Stimulated activated naive CD4-positive, alpha-beta T cell treated with Interleukin-2 at 50 U/mL for 16 hours (primary cell): Measurements from ENCODE around the gene DNAJC6.

Source experiments
- DNase-seq: peaks from one replicate; lab custom pipeline; 2025; lab: John Stamatoyannopoulos, UW

DNAJC6 gene

DNA sequence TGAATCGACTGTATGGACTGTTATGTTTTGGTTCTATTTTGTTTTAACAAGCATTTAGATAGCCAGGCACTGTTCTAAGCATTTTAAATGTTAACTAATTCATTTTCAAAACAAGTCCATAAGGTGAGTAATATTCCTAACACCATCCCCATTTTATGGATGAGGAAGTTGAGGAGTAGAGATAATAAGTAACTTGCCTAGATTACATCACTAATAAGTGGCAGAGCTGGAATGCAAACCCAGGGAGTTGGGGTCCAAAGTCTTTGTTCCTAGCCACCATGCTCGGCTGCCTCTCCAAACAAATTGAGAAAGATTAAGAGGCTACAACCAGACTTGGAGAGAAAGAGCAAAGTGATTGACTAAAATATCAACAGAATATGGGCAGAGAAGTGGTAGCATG, 98.5 kb downstream of the DNAJC6 start:
- no peak for DNase-seq

DNA sequence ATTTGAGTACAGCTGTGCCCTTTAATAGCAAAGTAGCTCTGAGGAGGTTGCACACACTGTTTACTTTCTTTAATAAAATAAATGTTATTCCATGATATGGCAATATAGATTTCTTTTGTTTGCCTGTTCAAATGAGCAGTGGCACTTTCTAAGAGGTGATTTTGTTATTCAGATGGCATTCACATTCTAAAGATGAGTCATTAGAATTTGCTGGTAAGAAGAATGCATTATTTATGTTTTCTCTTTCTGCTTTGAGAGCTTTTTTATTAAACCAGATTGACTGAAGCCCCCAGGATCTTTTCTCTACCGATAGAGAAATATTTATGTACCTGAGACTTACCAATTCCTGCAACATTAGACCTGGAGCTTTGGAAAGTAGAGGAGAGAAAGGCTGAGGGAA, 100.0 kb downstream of the DNAJC6 start:
- DNase-seq = no peak

DNA sequence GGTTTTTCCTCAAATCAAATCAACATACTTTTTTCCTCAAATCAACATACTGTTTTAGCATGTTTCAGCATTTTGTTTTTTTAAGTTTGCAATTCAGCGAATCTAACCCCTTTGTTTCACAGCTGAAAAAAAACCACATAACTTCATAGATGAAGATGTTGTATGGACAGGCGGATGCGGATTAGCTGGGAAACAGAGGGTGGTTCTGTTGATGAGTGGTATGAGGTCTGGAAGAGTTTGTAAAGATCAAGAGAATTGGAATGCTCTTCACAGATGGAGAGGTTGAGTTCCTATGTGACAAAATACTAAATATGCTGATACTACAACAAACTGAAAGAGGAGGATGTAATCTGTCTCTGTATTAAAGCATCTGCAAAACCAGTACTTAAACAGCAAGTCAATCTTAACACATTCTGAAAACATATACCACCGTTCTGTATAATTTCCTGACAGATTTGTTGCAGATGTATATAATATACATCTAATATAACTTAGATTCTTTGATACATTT, 100.5 kb downstream of the DNAJC6 start:
- DNase-seq = no peak

DNA sequence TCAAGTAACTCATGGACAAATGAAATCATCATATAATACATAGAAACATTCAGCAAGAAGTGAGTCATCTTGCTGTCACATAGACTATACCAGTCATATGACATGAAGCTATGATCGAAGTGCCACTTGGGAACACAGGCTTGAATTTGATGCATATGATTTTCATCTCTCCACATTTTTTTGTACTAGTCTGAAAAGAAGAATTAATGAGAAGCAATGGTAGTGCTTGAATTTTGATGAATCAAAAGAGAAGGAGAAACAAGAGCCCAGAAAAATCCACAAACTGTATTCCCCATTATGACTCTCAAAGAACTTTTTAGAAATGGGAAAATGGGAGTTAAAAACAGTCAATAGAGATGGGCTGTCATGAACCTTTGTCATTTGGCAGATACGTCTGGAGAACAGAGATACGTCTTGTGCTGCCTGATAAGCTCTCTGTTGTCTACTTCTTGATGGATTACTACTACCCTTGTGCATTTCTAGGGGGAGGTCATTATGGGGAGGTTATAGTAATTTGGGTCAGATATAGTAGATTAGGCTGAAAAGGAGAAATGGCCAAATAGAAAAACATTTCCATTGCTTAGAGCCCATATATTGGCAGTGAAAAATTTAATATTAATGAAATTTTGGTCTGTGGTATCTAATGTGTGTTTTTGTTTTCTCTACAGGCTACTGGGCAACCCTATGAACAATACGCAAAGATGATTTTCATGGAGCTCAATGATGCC, 103.1 kb downstream of the DNAJC6 start:
- DNase-seq = no peak

DNA sequence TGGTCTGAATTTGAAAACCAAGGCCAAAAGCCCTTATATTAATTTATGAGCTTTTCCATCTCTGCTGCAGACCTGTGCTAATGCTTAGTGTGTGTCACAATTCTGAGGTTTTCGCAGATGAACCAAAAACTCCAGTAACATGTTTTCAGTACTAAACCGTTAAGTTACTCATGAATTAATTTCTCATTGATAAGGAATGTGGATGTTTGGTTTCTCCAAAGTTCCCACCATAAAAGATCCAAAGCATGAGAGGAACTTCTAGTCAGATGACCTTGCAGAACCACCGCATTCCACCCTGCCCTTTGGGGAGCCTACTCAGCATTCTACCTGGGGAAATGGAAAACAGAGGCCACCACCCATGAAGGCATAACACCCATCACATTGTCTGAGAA, 103.6 kb downstream of the DNAJC6 start:
- no peak for DNase-seq

DNA sequence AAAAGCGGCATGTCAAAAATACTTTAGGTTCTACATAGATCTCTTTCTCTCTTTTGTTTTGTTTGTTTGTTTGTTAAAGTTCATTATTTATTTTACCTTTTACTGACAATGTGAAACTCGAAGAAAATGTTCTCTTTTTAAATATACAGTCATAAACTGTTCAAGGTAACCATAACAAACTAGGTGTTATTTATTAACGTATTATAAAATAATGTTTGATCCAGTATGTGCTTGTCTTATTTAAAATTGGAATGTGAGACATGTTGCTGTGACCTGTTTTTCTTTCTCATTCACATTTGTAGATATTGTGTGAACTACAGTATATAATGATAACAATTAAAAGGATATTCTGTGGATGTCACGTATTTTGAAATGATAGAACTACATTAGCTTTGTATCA, 105.2 kb downstream of the DNAJC6 start:
- no peak for DNase-seq

DNA sequence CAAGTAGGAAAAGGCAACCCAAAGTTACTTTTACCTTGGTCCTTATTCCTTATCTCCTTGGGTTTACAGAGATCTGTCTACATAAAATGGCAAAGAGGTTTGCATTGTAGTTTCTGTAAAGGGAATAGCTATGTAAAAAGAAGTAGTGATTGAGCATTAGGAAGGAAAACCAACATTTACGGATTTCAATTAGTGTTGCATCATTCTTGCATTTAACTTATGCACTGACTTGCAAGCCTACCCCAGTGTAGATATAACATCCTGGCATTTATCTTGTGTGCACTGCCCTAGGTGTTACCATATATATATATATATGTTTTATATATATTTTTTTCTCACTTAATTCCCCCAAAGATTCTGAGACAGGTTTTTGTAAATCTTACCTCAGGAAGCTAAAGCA, 107.4 kb downstream of the DNAJC6 start:
- DNase-seq = no peak

DNA sequence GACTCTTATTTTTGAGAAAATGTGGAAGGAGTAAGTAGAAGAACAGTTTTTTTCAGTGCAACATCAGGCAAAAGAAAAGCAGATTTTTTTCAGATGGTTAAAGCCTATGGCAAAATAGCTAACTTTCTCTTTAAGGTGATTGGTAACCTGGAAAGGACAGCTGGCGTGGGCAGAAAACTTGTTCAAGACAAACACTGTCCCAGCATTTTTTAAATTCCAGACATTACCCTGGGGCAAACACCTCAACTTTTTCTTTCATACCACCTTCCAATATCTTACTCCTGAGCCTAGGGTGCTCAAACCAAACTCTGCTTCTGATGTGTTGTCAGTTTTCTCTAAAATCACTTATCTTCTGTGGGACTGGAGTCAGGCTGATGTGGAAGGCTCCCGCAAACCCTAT, 108.4 kb downstream of the DNAJC6 start:
- DNase-seq = no peak

DNA sequence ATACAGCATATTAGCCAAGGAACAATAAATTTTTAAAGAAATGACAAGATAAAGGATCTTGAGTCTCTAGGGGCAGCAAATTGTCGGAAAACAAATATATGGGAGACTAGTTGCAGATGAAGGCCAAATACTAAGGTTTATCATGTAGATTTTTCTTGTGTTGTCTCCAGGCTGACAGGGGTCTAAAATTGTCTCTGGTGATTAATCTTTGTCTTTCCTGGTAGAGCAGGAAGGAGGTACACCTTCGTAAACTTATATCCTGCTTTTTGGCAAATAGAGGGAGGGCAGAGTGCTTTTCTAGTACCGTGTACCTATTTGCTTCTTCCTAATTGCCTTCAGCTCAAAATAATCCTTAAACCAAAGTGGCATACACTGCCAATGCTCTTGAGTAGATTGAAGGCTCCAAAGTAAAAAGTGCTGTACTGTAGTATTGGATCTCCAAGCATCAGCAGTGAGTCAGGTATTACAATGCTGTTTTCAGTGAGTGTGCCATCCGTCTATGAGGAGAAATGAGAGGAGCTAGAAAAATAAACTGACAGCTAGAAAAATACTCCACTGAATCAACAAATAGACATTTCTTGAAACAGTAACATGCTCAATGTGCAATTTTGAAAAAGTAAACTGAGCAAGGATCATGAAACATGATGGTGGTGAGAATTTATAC, 109.3 kb downstream of the DNAJC6 start:
- DNase-seq = no peak

DNA sequence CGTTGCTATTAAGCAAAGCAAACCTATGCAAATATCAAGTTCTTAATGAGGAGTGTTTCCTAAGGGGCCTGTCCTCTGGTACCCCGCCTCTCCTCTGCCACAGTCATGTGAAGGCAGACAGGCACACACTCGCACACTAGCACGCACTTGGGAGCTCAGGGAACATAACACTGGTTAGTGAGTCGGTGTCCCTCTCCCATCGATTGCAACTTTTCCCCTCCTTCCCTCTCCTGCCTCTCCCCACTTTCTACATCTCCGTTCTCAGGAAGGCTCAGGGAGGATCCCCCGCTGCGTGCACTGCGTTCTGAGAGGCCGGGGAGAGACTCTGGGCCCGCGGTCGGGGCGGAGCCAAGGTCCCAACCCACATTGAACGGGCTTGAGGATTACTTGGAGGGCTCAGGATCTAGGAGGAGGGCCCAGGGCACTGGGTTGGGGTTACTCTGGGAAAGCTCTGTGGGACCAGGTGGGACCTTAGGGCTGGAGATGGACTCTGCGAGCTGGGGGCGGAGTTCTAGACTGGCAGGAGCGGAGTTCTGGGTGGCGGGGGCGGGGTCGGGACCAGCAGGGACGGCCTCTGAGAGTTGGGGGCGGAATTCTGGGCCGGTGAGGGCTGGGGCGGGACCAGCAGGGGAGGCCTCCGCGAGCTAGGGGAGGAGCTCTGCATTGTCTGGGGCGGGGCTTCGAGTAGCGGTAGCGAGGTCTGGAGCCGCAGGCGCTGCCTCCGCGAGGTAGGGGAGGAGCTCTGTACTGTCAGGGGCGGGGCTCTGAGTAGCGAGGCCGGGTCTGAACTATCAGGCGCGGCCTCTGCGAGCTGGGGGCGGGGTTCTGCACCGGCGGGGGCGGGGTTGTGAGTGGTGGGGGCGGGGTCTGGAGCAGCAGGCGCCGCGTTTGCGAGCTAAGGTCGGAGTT, 110.6 kb downstream of the DNAJC6 start:
- peak; percentile 99 for DNase-seq

DNA sequence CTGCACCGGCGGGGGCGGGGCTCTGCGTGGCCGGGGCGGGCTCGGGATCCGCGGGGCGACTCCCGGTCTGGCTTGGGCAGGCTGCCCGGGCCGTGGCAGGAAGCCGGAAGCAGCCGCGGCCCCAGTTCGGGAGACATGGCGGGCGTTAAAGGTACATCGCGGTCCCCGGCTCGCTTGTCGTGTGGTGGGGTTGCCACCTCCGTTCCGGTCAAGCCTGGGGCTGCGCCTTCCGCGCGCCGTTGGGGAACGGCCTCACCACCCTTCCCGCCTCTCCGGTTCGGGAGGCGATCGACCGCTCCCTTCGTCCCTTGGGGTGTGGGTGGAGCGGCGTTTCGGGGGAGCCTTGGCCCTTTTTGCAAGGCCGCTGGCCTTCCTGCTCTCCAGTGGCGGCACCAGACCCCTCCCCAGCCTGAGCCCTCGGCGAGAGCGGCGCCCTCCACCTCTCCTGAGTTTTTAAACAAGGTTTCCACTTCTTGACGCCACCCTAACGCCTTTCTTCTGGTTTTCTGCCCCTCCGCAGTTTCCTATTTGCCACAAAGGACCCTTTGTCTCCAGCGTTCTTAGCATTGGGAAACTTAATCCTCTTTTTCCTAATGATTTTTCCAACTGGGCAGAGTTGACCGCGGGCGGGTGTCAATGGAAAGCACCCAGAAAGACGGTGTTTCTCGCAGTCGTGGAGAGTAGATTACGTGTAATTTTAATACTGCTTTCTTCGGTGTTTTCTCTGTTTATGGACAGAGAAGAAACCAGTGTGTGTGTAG, 111.4 kb downstream of the DNAJC6 start, which contains the start of the genes LEPR and LEPROT:
Gene LEPR (plus strand): TSS at position 79 of the 761 bp plus-strand sequence. CDS start 144,898 bp downstream, outside the sequence.
Gene LEPROT (plus strand): TSS at position 79 of the 761 bp plus-strand sequence. CDS start 57 bp downstream, at position 136.
- no peak for DNase-seq

DNA sequence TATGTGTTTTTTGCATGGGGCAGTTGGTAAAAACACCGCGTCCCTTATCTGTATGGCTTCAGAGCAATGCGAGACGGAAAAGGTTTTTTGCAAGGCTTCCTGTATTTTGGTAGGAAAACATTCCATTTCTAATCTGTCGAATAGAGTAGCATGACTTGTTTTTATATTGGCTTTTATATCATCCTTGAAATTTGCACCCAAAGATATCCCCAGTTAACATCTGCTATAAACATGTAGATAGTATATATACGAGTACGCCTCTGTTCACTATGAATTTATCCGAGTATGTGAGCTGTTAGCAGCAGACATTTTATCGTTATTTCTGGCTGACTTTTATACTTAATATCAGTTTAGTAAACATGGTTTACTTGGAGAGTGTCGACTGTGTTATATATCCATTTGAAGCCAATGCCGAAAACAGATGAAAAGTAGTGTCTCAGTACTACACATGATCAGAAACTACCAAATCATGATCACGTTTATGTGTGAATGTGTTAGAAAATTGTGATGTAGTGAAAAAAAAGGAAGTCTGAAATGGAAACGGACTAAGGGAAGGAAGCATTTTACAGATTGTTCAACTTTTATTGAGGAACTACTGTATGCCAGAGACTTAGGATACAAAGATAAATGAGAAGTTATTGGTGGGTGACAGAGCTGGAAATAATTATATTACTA, 112.1 kb downstream of the DNAJC6 start:
- DNase-seq = no peak

DNA sequence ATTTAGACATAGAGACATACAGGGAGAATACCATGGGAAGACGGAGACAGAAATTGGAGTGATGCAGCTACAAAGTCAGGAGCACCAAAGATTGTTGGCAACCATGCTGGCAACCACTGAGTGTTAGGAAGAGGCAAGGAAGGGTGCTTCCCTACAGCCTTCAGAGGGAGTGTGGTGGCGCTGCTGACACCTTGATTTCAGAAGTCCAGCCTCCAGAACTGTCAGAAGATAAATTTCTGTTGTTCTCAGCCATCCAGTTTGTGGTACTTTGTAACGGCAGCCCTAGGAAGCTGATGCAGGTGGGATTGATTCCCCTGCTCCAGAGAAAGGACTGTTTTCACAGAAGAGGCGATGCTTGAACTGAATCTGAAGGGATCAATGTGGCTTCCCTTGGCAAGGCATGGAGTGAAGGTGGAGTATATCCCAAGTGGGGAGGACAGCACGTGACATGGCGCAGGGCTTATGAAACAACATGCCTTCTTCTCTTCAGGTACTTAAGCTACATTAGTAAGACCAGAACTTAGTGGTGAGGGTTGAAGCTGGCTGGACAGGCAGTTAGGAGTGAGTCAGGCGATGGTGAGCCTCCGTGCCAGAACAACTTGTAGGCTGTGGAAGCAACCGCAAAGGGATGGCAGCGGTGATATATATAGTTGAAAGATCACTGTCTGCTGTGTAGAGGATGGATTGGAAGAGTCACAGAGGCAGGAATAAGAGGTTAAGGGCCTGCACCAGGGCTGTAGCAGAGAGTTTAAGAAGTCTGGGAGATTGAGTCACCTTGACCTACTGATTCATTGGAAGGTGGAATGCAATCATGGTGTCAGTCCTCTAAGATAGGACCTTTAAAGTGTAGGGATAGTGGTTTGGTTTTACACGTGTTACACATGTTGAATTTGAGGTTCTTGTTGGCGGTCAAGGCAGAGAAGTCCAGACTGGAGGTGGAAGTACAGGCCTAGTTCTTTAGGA, 113.2 kb downstream of the DNAJC6 start:
- no peak for DNase-seq

DNA sequence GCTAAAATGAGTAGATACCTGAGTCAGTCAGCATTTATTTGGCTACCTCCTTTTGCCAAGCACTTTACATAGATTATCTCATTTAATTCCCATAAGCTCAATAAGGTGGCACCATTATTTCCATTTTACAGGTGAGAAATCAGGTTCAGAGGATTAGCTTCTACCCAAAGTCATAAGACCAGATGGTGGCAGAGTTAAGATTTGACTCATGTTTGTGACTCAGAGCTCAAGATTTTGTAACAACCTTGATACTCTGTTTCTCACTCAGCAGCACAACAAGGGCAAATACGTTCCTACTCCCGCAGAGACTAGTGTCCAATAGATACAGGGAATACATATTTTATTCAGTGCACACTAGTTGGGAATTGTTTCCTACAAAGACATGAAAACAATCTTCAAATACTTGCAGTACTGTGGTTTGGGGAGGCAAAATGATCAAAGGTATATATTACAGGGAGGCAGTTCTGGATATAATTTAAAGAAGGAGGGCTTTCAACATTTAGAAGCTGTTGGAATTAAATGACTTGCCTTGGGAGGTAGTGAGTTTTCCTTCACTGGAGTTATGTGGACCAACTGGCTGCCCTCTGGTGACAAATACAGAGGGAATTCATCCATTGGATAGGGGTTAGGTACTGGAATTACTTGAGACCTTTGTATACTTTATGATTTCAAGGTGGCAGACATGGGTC, 114.7 kb downstream of the DNAJC6 start:
- peak; percentile 3 for DNase-seq

DNA sequence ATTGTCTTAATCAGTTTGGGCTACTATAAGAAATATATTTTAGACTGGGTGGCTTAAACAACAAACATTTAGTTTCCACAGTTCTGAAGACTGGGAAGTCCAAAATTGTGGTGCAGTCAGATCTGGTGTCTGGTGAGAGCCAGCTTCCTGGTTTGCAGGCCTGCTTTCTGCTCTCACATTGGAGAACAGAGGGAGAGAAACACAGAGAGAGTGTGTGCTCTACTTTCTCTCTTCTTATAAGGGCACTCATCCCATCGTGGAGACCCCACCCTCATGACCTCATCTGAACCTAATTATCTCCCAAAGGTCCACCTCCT, 115.2 kb downstream of the DNAJC6 start:
- no peak for DNase-seq

DNA sequence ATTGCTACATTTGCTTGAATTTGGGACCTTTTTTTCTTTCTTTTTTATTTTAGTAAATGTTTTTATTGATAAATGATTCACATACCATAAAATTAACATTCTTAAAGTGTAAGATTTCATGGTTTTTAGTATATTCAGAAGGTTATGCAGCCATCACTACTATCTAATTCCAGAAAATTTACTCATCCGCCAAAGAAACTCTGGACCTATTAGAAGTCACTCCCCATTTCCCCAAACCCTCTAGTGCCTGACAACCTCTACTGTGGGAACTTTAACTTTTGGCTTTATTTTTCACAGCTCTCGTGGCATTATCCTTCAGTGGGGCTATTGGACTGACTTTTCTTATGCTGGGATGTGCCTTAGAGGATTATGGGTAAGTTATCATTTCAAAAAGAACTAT, 115.7 kb downstream of the DNAJC6 start:
- no peak for DNase-seq

DNA sequence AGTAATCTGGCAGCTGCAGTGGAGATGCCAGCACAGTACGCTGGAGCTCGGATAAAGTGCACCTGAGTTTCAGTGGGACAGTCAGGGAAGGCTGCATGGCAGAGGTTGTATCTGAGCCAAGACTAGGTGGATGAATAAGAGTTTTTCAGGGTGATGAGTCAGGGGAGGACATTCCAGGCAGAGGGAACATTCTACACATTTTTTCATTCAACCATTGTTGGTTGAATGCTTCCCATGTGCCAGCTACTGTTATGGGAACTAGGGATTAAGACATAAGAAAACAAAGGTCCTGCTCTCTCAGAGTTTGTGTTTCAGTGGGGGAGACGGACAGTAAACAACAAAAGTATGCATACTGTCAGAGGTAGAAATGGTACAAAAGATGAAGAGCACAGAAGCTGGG, 116.4 kb downstream of the DNAJC6 start:
- no peak for DNase-seq

DNA sequence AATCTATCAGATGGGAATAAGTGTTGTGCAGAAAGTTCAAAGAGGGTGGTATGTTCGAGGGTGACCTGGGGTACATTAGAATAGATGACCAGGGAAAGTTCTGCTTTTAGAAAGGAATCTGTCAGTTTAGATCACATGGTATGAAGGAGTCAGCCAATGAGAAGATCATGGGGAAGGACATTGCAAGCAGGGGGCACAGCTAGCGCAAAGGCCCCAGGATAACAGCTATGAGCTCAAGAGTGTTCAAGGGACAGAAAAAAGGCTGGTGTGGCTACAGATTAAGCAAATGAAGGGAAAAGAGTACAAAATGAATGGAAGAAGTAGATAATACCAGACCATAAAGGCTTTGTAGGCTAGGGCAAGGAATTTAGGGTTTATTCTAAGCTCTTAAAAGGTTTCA, 119.7 kb downstream of the DNAJC6 start:
- no peak for DNase-seq

DNA sequence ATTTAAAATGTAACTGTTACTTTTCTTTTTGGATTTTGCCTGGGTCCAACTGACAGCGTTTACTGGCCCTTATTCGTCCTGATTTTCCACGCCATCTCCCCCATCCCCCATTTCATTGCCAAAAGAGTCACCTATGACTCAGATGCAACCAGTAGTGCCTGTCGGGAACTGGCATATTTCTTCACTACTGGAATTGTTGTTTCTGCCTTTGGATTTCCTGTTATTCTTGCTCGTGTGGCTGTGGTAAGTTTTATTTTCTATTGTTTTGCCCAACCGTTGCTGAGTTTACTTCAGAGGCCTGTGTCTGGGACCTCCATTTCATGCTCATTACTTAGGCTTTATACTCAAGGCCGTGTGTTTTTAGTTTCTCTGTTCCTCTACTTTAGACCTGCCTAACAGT, 120.5 kb downstream of the DNAJC6 start:
- no peak for DNase-seq
